GM19467 (cell line): ENCODE results near the gene ADA.
"Not testable (repeated sequence)": the region's sequence is repeated elsewhere in the genome, so short reads cannot be mapped to it uniquely, and the experiment has no call there.

Experiments
- ATAC-seq: cut with Tn5 transposase; IDR thresholded peaks from one replicate; pipeline ENCODE4 v1.9.1; 2021; ENCODE audit warnings: mild to moderate bottlenecking, moderate library complexity; ENCODE audit not compliant: unreplicated experiment

Gene ADA

DNA sequence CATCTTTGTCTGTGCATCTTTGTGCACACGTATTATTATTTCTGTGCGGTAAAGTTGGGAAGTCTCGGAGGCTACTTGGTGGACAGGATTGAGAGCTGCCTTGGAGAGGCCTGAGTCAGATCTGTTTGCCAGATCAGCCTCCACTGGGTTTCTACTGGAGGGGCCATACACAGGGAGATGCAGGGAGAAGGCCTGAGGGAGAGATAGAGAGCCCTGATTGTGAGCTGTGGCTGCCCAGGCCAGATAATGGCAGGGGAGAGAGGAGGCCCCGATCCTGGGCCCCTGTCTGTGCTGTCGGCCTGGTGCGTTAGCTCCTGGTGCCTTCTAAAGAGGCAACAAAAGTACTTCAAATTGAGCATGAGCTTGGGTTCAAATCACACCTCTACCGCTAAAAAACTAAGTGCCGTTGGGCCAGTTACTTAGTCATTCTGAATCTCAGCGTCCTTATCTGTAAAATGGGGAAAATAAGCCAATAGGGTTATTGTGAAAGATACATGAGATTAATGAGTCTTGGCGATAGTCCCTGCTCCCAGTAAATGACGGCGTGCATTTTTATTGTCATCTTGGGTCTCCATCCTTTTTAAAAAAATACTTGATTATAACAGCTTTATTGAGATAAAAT is 27.6 kb upstream of the ADA start:
- no peak for ATAC-seq

GRCh38 chr20:44678242-44678641 is 26.7 kb upstream of the ADA start:
- no peak for ATAC-seq

GRCh38 chr20:44672318-44672902 is 20.9 kb upstream of the ADA start:
- not testable (repeated sequence) for ATAC-seq

DNA sequence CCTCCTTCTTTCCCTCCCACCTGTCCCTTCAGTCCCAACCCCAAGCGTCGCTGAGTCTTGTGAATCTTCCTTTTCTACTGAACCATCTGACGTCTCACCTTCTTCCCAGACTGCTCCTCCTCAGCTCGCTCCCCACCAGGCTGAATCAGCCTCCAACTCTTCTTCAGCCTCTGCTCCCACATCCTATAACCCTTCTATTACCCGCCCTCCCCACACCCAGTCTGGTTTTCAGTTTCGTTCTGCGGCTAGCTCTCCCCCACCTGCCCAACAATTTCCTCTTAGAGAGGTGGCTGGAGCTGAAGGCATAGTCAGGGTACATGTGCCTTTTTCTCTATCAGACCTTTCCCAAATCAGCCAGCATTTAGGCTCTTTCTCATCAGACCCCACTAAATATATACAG is 20.0 kb upstream of the ADA start:
- not testable (repeated sequence) for ATAC-seq

DNA sequence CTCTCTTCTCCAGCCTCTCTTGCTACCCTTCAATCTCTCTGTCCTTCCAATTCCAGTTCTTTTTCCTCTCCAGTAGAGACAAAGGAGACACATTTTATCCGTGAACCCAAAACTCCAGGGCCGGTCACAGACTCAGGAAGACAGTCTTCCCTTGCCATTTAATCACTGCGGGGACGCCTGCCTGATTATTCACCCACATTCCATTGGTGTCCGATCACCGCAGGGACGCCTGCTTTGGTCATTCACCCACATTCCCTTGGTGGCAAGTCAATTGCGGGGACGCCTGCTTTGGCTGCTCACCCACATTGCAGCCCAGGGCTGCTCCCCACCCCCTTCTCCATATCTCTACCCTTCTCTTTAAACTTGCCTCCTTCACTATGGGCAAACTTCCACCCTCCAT is 19.4 kb upstream of the ADA start:
- not testable (repeated sequence) for ATAC-seq

DNA sequence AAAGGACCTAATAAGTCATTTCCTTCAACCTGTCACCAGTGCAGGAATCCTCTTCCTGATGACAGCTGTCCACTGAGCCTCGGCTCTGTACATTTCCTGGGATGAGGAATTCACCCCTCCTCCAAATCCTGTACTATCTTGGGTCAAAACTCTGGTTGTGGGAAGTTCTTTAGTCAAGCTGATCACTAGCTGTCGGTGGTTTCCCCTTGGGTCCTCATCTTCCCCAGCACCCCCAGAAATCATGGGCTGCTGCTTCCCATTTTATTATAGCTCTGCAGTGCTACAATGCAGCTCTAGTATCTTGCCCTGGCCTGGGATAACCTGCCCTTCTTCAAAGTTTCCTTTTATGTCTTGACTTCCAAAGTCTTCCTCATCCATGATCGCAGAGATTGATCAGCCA is 14.6 kb upstream of the ADA start:
- no peak for ATAC-seq

DNA sequence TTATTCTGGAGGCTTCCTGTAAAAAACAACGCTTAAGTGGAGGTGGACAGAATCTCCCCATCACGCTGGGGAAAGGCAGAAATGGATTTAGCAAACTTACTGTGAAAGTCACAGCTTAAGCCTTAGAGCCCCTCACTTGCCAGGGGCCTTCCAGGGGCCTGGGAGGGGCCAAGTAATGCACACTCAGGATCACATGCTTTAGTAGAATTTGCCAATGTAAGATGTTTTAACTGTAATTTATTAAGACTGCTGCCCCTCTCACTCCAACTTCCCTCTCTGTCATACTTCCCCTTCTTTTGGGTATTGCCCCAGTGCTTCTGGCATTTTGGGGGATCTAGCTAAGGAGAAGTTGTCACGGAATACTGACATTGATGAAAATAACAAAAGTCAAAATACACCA is 12.6 kb upstream of the ADA start:
- ATAC-seq: no peak

DNA sequence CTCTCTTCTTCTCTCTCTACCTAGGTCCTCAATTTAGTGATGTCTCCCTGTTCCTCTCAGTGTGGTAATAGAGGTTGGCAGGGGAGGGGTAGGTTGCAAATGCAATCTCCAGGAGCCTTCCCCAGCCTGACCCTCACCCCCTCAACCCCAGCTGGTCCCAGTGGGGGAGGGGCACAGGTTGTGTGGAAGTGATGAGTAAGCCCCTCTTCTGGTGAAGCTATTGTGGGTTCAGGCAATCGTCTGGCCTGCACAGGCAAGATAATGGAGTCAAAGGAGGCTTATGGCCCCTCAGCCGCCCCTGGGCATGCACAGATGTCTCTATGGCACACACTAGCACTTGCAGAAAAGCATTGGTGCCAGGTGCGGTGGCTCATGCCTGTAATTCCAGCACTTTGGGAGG is 10.8 kb upstream of the ADA start:
- no peak for ATAC-seq

DNA sequence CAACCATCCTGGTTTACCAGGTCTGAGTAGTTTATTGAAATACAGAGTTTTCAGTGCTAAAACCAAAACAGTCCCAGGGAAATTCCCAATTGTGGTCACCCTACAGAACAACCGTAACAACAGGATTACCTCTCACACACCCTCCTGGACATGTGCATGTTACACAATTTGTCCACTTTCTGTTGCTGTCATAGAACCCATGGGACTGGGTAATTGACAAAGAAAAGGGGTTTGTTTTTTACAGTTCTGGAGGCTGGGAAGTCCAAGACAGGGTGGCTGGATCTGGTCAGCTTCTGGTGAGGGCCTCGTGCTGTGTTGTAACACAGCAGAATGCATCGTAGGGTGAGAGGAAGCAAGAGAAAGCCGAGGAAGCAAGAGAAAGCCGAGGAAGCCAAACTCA is 9.1 kb upstream of the ADA start:
- no peak for ATAC-seq

DNA sequence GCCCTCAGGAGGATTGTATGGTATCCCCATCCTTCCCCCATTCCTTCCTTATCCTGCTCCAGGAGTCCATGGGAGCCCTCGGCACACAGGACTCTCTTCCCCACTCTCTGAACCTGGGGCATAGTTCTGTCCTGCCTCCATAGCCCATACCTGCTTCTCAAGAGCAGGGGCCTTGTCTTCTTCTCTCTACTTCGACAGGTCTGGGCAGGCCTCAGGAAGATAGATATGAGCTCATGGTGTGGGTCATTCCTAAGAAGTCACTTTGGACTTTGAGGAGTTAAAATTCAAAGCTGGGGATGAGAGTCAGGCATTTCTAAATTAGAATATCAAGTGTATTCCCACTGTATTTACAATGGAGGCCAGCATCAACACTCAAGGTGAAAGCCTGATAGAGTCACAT is 8.4 kb upstream of the ADA start:
- ATAC-seq: no peak

GRCh38 chr20:44658810-44659209 is 7.3 kb upstream of the ADA start:
- ATAC-seq: no peak

DNA sequence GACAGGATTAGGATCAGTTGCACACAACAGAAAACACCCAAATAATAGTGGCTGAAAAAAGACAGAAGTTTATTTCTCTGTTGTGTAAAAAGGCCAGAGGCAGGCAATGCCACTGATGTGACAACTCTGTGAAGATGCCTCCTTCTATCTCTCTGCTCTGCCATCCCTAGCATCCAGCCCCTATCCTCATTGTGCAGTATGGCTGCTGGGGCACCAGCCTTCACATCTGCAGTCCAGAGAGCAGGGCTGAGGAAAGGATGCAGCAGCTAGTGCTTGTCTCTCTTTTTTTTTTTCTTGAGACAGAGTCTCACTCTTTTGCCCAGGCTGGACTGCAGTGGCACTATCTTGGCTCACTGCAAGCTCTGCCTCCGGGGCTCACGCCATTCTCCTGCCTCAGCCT is 6.4 kb upstream of the ADA start:
- ATAC-seq: no peak

GRCh38 chr20:44656448-44656847 is 4.9 kb upstream of the ADA start:
- ATAC-seq: no peak

- ATAC-seq: not testable (repeated sequence)
Measured at GRCh38 chr20:44654210-44654609, 2.7 kb upstream of the ADA start.

- ATAC-seq: no peak
Measured at GRCh38 chr20:44653546-44653945, 2.0 kb upstream of the ADA start.

DNA sequence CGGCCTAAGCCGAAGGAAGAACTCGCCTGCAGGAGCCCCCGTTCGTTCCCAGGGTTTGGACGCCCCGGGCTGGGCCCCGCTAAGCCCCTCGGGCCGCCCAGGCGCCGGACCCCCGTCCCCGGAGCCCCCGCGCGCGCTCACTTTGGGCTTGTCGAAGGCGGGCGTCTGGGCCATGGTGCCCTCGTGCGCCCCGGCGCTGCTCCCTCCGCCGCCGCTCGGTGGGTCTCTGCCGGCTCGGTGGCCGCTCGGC is 140 bp downstream of the ADA start:
- no peak for ATAC-seq

DNA sequence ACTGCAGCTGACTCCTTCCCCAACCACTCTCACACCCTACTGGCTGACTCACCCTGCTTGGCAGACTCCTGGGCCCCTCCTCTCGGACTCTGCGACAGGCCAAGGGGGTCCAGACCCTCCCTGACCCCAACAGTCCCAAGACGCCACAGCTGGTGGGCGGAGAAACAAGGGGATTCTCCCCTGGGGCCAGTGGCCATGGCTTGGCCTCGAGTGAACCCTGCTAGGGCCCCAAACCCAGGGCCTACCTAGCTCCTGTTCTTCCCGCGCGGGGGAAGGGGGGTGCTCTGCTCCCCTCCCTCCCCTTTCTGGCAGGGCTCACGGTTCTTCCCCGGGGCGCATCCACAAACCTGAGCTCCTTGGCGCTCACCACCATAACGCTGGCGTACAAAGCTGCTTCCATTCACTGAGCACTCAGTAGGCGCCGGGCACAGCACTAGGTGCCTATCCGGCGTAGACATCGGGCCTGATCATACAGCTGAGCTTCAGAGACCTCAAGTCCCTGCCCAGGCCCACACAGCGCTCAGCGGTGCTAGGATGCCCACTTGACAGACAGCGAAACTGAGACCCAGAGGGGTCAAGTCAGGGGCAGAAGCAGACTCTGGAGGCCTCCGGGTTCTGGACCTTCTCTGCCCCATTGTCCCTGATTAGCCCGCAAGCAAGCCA is 597 bp downstream of the ADA start:
- ATAC-seq: no peak

GRCh38 chr20:44649976-44650375 is 1.5 kb downstream of the ADA start:
- no peak for ATAC-seq

DNA sequence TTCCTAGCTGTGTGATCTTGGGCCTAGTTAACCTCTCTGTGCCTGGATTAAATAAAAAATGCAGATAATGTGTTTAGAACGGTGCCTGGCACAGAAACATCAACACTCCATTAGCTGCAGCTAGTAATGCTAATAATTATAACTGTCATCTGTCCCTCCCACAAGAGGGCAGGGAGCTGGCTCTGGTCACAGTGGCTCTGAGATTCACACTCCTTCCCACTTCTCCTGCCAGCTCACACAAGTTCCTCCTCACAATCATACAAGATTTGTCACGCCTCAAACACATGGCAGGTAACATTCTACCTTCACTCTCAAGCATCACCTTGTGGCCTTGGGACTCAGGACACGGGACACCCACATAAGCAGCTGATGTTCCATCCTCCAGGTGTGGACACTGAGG is 2.4 kb downstream of the ADA start:
- no peak for ATAC-seq

DNA sequence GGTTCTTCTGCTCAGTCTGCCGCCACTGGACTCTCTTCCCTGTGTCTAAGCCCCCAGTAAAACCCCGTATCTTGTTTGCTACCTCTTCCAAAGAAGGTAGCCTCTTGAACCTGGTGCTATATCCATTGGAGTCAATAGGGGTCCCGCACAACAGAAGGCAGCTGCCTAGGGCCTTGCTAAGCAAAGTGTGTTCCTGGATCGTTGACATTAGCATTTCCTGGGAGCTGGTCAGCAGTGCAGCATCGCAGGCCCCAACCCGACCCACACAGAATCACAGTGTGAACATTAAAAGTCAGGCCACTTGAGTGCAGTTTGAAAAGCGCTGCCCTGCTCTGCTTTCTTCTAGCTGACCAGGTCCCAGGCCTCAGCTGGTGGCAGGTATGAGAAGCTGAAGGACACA is 2.9 kb downstream of the ADA start:
- ATAC-seq: no peak

GRCh38 chr20:44648068-44648467 is 3.4 kb downstream of the ADA start:
- ATAC-seq: no peak

GRCh38 chr20:44646641-44647274 is 4.7 kb downstream of the ADA start:
- ATAC-seq: no peak
